GDM1 (cell line): ENCODE results near the gene CD7.

ENCODE experiments used
- DNase-seq: peaks from one replicate; lab custom pipeline; 2025; lab: John Stamatoyannopoulos, UW

The CD7 gene

GRCh38 chr17:82328141-82328993 lies 11.0 kb upstream of the CD7 start:
- no peak for DNase-seq

GRCh38 chr17:82327757-82328140 lies 10.3 kb upstream of the CD7 start:
- DNase-seq, result no peak

- DNase-seq, result no peak
Observed at GRCh38 chr17:82327289-82327688, 9.9 kb upstream of the CD7 start.

DNA sequence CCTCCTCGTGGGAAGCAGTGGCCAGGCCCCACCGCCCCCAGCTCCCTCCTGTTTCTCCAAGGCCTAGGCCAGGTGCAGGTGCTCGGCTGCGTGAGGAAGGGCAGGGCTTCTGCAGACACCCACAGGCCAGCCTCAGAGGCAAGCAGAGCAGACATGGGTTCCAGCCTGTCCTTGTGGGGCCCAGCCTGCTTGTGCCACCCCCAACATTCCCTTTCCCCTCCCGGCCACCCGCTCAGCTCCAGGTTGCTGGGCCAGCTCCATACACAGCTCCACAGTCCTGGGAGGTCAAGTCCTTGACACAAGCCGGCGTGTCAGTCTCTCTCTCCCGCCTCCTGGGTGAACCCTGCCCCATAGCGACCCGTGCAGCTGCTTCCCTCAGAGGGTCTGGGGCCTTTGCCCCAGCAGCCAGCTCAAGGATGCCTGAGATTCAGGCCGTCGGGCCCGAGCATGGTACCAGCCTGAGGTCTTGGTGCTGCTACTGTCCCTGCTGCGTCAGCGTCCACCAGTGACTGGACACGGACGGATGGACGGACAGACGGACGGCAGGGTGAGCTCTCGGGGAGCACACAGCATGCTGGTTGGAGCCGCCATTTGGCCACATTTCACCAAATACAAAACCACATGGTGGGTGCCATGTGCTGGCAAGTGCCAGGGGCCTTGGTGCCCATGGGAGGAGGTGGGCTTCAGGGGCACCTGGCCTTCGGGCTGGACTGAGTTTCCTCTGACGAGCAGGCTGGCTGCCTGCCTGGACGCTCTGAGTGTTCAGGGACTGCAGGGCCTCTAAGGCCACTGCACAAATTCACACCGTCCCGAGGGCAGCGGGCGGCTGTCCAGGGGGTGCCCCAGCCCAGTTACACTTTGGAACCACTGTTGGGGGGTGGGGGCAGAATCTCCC lies 8.1 kb upstream of the CD7 start:
- DNase-seq, result no peak

DNA sequence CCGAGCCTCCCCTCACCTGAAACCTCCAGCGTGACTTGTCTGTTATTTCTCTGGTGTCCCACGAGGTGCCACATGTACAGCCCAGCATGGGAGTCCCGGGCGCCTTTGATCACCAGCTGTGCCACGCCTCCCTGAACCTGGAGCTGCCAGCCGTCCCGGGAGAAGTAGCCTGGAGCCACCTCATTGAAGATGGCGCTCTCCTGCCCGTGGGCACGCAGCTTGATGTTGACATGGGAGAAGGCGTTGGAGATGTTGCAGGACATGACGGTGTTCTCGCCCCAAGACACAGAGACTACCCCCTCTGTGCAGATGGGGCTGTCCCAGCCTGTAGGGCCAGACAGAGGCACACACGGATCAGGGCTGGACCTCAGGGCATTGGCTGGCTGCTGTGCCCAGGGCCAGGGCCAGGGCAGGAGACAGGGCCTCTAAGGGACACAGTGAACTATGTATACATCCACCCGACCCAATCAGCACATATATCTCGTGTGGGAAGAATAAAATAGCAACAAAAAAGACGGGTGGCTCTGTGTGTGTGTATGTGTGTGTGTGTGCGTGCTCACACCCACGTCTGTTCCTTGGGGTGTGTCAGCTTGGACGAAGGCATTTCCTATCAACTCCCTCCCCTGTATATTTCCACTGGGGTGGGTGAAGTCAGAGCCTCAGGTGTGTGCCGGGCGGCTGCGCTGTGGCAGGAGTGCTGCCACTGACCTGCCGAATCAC lies 7.3 kb upstream of the CD7 start:
- DNase-seq, result no peak

DNA sequence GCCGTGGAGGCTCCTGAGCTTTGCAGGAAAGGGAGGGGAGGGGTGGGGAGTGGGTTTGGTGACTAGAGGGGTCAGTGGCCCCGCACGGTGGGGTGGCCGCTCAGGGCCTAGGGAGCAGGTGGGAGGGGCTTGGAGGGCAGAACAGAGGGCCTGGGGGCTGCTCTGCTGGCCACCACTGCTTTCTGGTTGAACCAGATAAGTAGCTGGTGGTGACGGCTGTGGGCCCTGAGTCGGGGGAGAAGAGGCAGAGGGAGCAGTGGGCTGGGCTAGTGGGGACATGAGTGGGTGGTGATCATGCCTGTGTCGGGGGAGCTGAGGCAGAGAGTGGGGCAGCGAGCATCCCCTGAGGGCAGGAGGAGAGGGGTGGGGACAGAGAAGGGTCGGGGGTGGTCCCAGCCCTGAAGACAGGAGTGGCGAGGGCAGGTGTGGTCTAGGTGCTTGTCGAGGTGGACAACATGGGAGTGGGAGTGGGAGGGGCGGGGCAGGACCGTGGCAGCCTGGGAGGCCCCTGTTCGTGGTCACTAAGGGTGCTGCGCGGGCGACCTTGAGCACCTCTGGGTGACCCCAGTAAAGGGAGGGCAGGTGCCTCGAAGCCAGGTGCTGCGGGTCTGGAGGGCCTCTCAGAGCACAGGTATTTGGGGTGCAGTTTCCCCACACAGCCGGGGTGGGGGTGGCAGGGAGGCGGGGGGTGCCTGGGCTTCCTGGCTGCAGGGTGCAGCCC lies 6.3 kb upstream of the CD7 start:
- DNase-seq, result no peak

DNA sequence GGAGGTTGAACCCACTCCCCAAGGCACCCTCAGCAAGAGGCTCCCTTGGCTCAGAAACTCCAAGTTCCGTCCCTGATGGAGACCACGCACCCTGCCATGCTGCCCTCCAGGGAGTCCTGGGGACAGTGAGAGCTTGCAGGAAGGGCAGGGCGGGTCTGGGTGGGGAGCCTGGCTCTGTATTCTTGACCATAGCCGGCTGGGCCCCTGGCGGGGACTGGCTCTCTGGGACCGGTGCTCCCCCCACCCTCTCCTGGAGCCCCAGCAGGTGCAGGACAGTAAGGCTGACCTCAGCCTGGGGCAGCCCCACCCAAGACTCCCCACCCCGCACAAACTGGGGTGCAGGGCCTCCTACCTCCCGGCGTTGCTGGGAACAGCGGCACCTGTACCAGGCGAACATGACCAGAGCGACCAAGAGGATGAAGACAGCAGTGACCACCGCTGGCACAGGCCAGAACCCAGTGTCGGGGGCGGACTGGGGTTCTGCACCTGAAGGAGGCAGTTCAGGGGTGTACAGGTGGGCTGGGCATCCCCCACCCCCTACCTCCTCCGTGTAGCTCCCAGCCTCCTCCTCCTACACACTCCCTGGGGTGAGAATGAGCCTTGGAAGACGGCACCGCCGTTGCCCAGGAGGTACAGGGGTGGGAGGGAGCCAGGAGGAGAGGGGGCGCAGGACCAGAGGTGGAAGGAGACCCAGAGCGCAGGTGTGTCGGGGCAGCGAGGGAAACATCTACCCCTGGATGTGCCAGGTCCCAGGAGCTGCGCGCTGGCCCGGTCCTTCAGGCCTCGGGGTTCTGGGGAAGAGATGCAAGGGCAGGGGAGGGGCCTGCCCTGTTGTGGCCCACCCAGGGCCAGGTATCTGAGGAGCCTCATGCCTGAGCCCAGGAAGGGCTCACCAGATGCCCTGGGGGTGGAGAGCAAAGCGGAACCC lies 5.4 kb upstream of the CD7 start:
- DNase-seq, result no peak

DNA sequence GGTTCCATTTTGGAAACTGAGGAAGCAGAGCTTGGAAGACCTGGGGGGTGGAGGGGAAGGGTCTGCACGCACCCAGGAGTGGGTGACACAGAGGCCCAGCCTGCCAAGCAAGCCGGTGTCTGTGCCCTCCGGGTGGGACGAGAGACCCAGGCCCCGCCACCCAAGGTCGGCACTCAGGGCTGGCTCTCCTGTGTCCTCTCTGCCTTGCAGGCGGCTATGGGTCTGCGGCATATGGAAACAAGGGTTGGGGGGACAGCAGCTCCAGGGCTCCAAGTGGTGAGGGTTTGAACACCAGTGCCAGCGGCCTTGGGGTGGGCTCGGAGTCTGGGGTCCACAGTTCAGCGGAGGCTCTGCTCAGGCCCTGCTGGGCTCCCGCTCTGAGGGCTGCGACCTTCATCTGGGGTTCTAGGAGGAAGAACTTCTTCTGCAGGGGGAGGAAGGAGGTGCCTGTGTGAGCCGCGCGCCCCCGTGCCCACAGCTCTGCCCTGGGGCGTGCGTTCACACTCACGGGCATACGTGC lies 4.6 kb upstream of the CD7 start:
- DNase-seq, result no peak

- no peak for DNase-seq
Observed at GRCh38 chr17:82320956-82321927, 3.8 kb upstream of the CD7 start.

GRCh38 chr17:82320140-82320840 lies 2.9 kb upstream of the CD7 start:
- no peak for DNase-seq

DNA sequence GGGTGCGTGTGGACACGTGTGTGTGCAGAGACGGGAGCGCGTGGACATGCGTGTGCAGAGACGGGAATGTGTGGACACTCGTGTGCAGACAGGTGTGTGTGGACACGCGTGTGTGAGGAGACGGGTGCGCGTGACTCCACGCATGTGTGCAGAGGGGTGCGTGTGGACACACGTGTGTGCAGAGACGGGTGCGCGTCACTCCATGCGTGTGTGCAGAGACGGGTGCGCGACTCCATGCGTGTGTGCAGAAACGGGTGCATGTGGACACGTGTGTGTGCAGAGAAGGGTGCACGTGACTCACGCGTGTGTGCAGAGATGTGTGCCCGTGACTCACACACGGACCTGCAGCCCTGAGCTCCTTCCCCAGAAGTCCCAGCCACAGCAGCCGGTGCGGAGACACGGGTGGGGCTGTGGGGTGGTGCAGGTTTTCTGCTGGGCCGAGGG lies 2.2 kb upstream of the CD7 start:
- no peak for DNase-seq

DNA sequence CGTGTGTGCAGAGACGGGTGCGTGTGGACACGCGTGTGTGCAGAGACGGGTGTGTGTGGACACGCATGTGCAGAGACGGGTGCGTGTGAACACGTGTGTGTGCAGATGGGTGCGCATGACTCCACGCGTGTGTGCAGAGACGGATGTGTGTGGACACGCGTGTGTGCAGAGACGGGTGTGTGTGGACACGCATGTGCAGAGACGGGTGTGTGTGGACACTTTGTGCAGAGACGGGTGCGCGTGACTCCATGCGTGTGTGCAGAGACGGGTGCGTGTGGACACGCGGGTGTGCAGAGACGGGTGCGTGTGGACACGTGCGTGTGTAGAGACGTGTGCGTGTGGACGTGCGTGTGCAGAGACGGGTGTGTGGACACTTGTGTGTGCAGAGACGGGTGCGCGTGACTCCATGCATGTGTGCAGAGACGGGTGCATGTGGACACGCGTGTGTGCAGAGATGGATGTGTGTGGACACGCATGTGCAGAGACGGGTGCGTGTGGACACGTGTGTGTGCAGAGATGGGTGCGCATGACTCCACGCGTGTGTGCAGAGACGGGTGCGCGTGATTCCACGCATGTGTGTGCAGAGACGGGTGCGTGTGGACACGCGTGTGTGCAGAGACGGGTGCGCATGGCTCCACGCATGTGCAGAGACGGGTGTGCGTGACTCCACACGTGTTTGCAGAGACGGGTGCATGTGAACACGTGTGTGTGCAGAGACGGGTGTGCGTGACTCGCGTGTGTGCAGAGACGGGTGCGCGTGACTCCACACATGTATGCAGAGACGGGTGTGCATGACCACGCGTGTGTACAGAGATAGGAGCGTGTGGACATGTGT lies 1.6 kb upstream of the CD7 start:
- no peak for DNase-seq

GRCh38 chr17:82318169-82318498 lies 726 bp upstream of the CD7 start:
- DNase-seq, result no peak

DNA sequence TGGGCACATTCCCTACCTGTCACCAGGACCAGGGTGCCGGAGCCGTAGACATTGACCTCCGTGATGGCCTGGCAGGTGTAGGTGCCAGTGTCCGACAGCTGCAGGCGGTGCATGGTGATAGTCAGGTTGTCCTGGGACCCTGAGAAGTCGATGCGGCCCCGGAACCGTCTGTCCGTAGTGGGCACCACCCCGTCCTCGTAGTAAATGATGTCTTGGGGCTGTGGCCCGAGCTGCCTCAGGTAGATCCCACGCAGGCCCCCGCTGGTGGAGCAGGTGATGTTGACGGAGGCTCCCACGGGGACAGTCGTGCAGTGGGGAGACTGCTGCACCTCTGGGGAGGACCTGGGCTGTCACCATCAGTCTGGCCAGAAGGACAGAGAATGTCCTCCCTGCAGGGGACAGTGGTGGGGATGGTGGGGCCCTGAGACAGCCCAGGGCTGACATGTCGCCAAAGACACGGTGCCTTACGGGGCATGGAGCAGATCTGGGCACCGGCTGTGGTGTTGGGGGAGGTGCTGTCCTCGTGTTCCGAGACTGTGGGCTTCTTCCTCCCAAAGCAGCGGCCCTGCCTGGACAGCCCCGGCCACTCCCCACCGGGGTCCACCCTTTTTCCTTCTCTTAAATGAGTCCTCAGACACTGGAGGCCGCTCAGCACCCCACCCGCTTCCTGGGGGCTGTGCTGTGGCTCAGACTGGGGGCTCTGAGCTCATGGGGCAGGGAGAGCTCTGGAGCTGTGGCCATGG lies 586 bp downstream of the CD7 start:
- DNase-seq, result no peak

DNA sequence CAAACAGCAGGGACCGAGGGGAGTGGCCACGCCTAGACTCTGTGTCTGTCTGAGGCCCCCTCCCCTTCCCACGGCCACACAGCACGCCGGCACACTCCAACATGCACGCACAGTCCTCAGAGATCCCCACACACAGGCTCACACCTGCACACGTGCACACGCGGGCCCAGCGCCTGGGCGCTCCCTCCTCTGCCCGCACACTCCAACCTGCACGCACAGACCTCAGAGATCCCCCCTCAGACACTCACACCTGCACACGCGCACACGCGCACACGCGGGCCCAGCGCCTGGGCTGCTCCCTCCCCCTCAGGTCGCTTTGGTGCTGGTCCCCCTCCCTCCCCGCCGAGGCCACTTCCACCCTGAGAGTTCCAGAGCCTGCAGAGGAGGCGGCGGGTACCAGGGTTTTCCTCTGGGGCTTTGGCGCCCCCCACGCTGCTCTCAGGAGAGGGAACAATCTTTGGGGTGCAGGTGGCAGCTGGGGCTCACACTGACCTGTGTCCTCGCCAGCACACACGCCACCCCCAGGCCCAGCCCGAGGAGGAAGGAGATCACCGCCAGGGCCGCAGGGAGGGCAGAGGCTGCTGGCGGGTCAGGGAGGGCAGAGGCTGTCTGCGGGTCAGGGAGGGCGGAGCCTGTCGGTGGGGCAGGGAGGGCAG lies 1.6 kb downstream of the CD7 start:
- DNase-seq, result peak; percentile 17
